ENCODE results near the gene PAH. TPM values are rescaled to one million over a fixed set of nuclear protein-coding genes. Genes with fewer than 3 reads are reported as not detected.

Gene PAH
- total RNA-seq, 1 donor from 2014 or later, result not detected

GRCh38 chr12:102862486-102862885 is 54.6 kb downstream of the PAH start:
- Histone ChIP-seq H3K36me3 (no peaks in the 10 kb centered on the region), H3K27me3 (no peaks in the 10 kb centered on the region), H3K27ac (no peak overlapping the region), H3K9me3 (no peaks in the 10 kb centered on the region), H3K4me1 (no peaks in the 10 kb centered on the region), H3K4me3 (no peak overlapping the region)
- ATAC-seq (no peak), DNase-seq (no peak)
- intact Hi-C loops (cut with DNase I), result no loop called here
- no peak for TF ChIP-seq CTCF (IDR thresholded peaks at IDR 0.05)

DNA sequence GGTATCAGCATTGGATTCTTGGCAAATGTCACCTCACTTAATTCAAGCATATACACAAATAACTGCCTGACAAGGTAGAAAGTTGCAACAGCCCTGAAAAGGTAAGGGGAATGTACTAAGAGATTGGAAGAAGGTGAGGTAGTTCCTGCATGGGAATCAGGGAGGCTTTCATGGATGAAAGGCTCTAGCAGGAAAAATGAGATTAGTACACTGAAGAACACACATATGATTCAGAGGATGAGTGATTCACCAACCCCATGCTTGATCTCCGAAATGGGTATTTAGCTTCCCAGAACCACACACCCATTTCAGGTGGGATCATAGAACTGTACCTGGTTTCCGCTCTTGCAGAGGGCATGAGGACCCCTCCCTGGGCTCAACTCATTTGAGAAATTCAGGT is 65.8 kb downstream of the PAH start:
- Histone ChIP-seq H3K27ac (no peak overlapping the region), H3K4me3 (no peak overlapping the region), H3K27me3 (no peaks in the 10 kb centered on the region), H3K36me3 (no peaks in the 10 kb centered on the region), H3K9me3 (no peaks in the 10 kb centered on the region), H3K4me1 (no peaks in the 10 kb centered on the region)
- no peak for TF ChIP-seq CTCF (IDR thresholded peaks at IDR 0.05)
- ATAC-seq (no peak), DNase-seq (no peak)
- intact Hi-C loops (cut with DNase I), result no loop called here

- intact Hi-C loops (cut with DNase I), result no loop called here
- no peaks in the 10 kb centered on the region for H3K27me3 ChIP-seq
- TF ChIP-seq CTCF (IDR thresholded peaks at IDR 0.05), result no peak
- H3K36me3 ChIP-seq, result no peaks in the 10 kb centered on the region
- no peak for ATAC-seq
- DNase-seq, result no peak
- H3K4me1 ChIP-seq, result no peaks in the 10 kb centered on the region
- no peak overlapping the region for H3K27ac ChIP-seq
- H3K4me3 ChIP-seq, result no peak overlapping the region
- H3K9me3 ChIP-seq, result no peaks in the 10 kb centered on the region
Observed at GRCh38 chr12:102849722-102850447, 67.2 kb downstream of the PAH start.

DNA sequence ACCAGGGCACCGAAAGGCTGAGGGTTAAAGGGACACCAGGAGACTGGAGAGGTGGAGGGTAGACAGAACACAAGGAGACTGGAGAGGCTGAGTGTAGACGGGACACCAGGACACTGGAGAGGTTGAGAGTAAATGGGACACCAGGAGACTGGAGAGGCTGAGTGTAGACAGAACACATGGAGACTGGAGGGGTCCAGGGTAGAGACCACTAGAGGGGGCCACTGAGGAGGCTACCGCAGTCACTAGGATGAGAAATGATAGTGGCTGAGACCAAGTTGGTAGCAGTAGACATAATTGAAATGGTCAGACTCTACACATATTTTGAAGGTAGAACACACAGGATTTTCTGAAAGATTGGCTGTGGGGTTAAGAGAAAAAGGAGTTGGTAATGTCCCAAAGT is 68.2 kb downstream of the PAH start:
- Histone ChIP-seq H3K4me1 (no peaks in the 10 kb centered on the region), H3K27ac (no peak overlapping the region), H3K9me3 (no peaks in the 10 kb centered on the region), H3K36me3 (no peaks in the 10 kb centered on the region), H3K27me3 (no peaks in the 10 kb centered on the region), H3K4me3 (no peak overlapping the region)
- DNase-seq (no peak), ATAC-seq (no peak)
- TF ChIP-seq CTCF (IDR thresholded peaks at IDR 0.05), result no peak
- intact Hi-C loops (cut with DNase I), result no loop called here

- no peak for DNase-seq
- H3K27ac ChIP-seq, result no peak overlapping the region
- H3K36me3 ChIP-seq, result no peaks in the 10 kb centered on the region
- no peak for ATAC-seq
- intact Hi-C loops (cut with DNase I), result no loop called here
- no peaks in the 10 kb centered on the region for H3K4me1 ChIP-seq
- no peaks in the 10 kb centered on the region for H3K9me3 ChIP-seq
- no peak overlapping the region for H3K4me3 ChIP-seq
- no peak for TF ChIP-seq CTCF (IDR thresholded peaks at IDR 0.05)
- no peaks in the 10 kb centered on the region for H3K27me3 ChIP-seq
Observed at GRCh38 chr12:102847131-102847530, 69.9 kb downstream of the PAH start.

Measured in upper lobe of right lung (tissue), 1 donor.